Vagina (tissue), 2 donors: Measurements from ENCODE around the gene PDE11A. TPM values are rescaled to one million over a fixed set of nuclear protein-coding genes. Genes with fewer than 3 reads are reported as not detected.

Source experiments
- DNase-seq, 2 donors: peaks; one replicate each; pipeline ENCODE4 v3.0.0-alpha.2; 2017; ENCODE audit errors: extremely low spot score in 2 of 2
- H3K27ac ChIP-seq: fragments of 200-600 bp; sonication (generic); one replicate; pipeline ENCODE4 v1.5.1; 2019
- H3K27me3 ChIP-seq: fragments of 200-600 bp; sonication (generic); one replicate; pipeline ENCODE4 v1.5.1; 2019
- H3K36me3 ChIP-seq, 2 donors: fragments of 200-600 bp; sonication (generic); one replicate each; pipeline ENCODE4 v1.5.1; 2017 to 2019
- H3K4me1 ChIP-seq: fragments of 200-600 bp; sonication (generic); one replicate; pipeline ENCODE4 v1.5.1; 2019
- H3K4me3 ChIP-seq, 2 donors: fragments of 200-600 bp; sonication (generic); 1 replicate in 1 of 2; 2 replicates in 1 of 2; pipeline ENCODE4 v1.5.1; 2016 to 2019
- H3K9me3 ChIP-seq: fragments of 200-600 bp; sonication (generic); one replicate; pipeline ENCODE4 v1.5.1; 2019
- CTCF ChIP-seq, 3 experiments: fragments of 450-650 bp in 2 of 3; fragments of 200-600 bp in 1 of 3; sonication (generic) in 1 of 3; IDR thresholded peaks; one replicate each; pipeline ENCODE4 v1.5.1; 2017 to 2019; ENCODE audit warnings: antibody characterized with exemption in 3 of 3, mild to moderate bottlenecking in 2 of 3, moderate library complexity in 2 of 3
- POLR2A ChIP-seq, 2 donors: fragments of 450-650 bp; IDR thresholded peaks; one replicate each; pipeline ENCODE4 v1.6.1; 2017; ENCODE audit warnings: antibody characterized with exemption in 2 of 2, mild to moderate bottlenecking in 2 of 2, moderate library complexity in 2 of 2
- POLR2AphosphoS5 ChIP-seq, 2 donors: sonication (generic); formaldehyde crosslinking; IDR thresholded peaks; one replicate each; pipeline ENCODE4 v1.9.0; 2017; ENCODE audit warnings: antibody characterized with exemption in 2 of 2, mild to moderate bottlenecking in 2 of 2, low read depth in 1 of 2; ENCODE audit not compliant: insufficient read depth in 1 of 2
- intact Hi-C: fragments of 100-400 bp; cut with DNase I; formaldehyde crosslinking; loops from one replicate; pipeline ENCODE4 v1.15.1; 2023
- total RNA-seq: library from RNA; depleted of rRNA; stranded (reverse); fragments of >200 nt; gene quantifications from one replicate; pipeline ENCODE4 v1.2.3, GENCODE V29; 2016

PDE11A gene
- total RNA-seq, 1 donor from 2014 or later: 0.25 TPM

DNA sequence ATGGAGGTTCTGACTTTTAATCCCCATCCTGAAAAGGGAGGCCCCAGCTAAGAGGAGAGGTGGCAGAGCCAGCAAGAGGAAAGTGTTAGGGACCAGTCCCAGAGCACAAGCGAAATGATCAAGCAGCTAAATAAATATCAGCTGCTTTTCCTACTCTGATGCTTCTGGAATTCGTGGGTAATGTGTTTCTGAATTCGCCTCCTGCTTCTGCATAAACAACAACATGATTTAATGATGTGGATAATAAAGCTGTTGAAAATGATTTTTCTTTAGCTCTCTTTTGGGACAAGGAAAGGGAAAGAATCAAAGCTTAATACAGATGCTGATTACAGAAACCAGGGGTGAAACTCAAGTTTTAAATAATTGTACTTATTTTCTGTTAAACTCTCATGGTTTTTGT lies 329.7 kb downstream of the PDE11A start:
- intact Hi-C loops: no loop called here
- no peak overlapping the region for H3K27ac ChIP-seq
- DNase-seq: no peak

GRCh38 chr2:177741866-177742265 lies 330.7 kb downstream of the PDE11A start:
- TF ChIP-seq CTCF (IDR thresholded peaks at IDR 0.05) (no peak), POLR2AphosphoS5 (IDR thresholded peaks at IDR 0.05; ENCODE audit: insufficient read depth in 1 of 2, low read depth in 1 of 2) (no peak), POLR2A (IDR thresholded peaks at IDR 0.05) (no peak)
- Histone ChIP-seq H3K36me3 (no peaks in the 10 kb centered on the region), H3K27me3 (no peaks in the 10 kb centered on the region), H3K4me3 (no peak overlapping the region), H3K9me3 (no peaks in the 10 kb centered on the region), H3K4me1 (no peaks in the 10 kb centered on the region), H3K27ac (no peak overlapping the region)
- no peak for DNase-seq
- intact Hi-C loops: no loop called here

More for the DNA sequence above, 329.7 kb downstream of the PDE11A start:
- H3K36me3 ChIP-seq: no peaks in the 10 kb centered on the region
- H3K4me3 ChIP-seq: no peak overlapping the region
- H3K4me1 ChIP-seq: no peaks in the 10 kb centered on the region
- no peak for TF ChIP-seq POLR2AphosphoS5 (IDR thresholded peaks at IDR 0.05; ENCODE audit: insufficient read depth in 1 of 2, low read depth in 1 of 2)
- no peak for TF ChIP-seq POLR2A (IDR thresholded peaks at IDR 0.05)
- TF ChIP-seq CTCF (IDR thresholded peaks at IDR 0.05): no peak
- no peaks in the 10 kb centered on the region for H3K27me3 ChIP-seq
- no peaks in the 10 kb centered on the region for H3K9me3 ChIP-seq

DNA sequence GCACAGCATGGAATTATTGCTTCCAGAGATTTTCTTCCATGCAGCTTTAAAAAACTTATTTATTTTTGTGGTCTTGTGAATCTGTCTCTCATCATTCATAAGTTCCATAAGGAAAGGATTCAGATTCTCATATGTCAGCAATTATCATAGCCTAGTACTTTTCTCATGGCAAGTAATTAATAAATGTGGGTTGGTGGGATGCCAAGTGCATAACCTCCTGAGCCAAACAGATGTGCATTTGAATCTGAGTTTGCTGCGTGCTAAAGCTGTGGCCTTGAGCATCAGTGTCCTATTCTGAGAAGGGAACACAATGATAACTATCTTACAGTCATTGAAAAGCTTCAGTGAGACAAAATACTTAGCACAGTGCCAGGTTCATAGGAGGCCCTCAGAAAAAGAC lies 331.9 kb downstream of the PDE11A start:
- no peaks in the 10 kb centered on the region for H3K27me3 ChIP-seq
- intact Hi-C loops: no loop called here
- H3K36me3 ChIP-seq: no peaks in the 10 kb centered on the region
- H3K4me1 ChIP-seq: no peaks in the 10 kb centered on the region
- no peak overlapping the region for H3K27ac ChIP-seq
- TF ChIP-seq CTCF (IDR thresholded peaks at IDR 0.05) (no peak), POLR2A (IDR thresholded peaks at IDR 0.05) (no peak), POLR2AphosphoS5 (IDR thresholded peaks at IDR 0.05; ENCODE audit: insufficient read depth in 1 of 2, low read depth in 1 of 2) (no peak)
- no peak for DNase-seq
- H3K4me3 ChIP-seq: no peak overlapping the region
- H3K9me3 ChIP-seq: no peaks in the 10 kb centered on the region

DNA sequence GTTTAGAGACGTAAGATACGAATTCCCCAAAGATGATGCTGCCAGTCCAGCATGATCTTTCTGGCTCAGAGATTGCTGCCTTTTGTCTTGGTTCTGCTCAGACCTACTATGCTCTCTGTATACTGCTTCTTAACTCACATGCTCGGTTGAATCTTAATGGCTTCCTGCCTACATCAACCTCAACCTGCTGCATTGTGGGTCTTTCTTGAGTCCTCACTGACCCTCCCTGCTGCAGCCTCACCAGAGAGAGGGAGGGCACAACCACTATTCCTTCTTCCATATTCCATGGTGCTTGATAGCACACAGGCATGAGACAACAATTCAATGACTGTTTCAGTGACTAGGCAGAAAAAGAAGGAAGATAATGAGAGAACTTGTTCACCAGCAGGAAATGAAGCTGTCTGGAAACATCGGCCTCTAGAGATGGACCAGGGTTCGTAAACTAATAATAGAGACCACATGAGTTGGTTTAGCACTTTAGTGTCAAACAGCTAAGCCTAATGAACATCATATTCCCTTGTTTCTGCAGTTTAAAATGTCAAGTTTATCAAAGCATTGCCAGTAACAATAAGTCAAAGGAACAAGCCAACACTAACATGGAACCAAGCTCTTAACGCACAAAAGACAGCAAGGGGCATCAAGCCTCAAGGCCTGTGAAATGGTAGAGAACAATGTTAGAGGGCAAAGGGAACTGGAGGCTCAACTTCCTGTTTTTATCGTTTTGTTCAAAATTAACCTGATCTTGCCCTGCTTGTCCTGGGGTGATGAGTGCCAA lies 333.9 kb downstream of the PDE11A start:
- DNase-seq: no peak
- Histone ChIP-seq H3K27ac (no peak overlapping the region), H3K27me3 (no peaks in the 10 kb centered on the region), H3K4me3 (no peak overlapping the region), H3K36me3 (no peaks in the 10 kb centered on the region), H3K4me1 (no peaks in the 10 kb centered on the region), H3K9me3 (no peaks in the 10 kb centered on the region)
- no peak for TF ChIP-seq POLR2AphosphoS5 (IDR thresholded peaks at IDR 0.05; ENCODE audit: insufficient read depth in 1 of 2, low read depth in 1 of 2)
- no peak for TF ChIP-seq POLR2A (IDR thresholded peaks at IDR 0.05)
- no peak for TF ChIP-seq CTCF (IDR thresholded peaks at IDR 0.05)
- intact Hi-C loops: no loop called here

- no peaks in the 10 kb centered on the region for H3K9me3 ChIP-seq
- H3K27me3 ChIP-seq: no peaks in the 10 kb centered on the region
- intact Hi-C loops: no loop called here
- no peak overlapping the region for H3K4me3 ChIP-seq
- H3K36me3 ChIP-seq: no peaks in the 10 kb centered on the region
- H3K4me1 ChIP-seq: no peaks in the 10 kb centered on the region
- DNase-seq: no peak
- H3K27ac ChIP-seq: no peak overlapping the region
- TF ChIP-seq CTCF (IDR thresholded peaks at IDR 0.05) (no peak), POLR2AphosphoS5 (IDR thresholded peaks at IDR 0.05; ENCODE audit: insufficient read depth in 1 of 2, low read depth in 1 of 2) (no peak), POLR2A (IDR thresholded peaks at IDR 0.05) (no peak)
Measured at GRCh38 chr2:177735318-177735803, 337.2 kb downstream of the PDE11A start.
